Large intestine (tissue), 3 donors: ENCODE data around the gene RABGEF1. TPM values are rescaled to one million over a fixed set of nuclear protein-coding genes. Genes with fewer than 3 reads are reported as not detected.
"Not testable (repeated sequence)": the region's sequence is repeated elsewhere in the genome, so short reads cannot be mapped to it uniquely, and the experiment has no call there.

Experiments
- DNase-seq, 2 donors: peaks; one replicate each; pipeline versions ENCODE4 v3.0.0 to v3.0.0-alpha.2; 2013
- H3K27ac ChIP-seq: one replicate; pipeline ENCODE4 v1.5.1; 2013; ENCODE audit warnings: low read length
- H3K27me3 ChIP-seq: 2 replicates; pipeline ENCODE4 v1.6.1; 2013; ENCODE audit warnings: low read length; ENCODE audit not compliant: control insufficient read depth, insufficient read depth
- H3K36me3 ChIP-seq: 2 replicates; pipeline ENCODE4 v1.6.1; 2013; ENCODE audit warnings: low read length; ENCODE audit not compliant: control insufficient read depth, insufficient read depth
- H3K4me1 ChIP-seq: one replicate; pipeline ENCODE4 v1.6.1; 2013; ENCODE audit warnings: low read length; ENCODE audit not compliant: control insufficient read depth, insufficient read depth
- H3K4me3 ChIP-seq: one replicate; pipeline ENCODE4 v1.5.1; 2013; ENCODE audit warnings: low read length
- H3K9me3 ChIP-seq: one replicate; pipeline ENCODE4 v1.6.1; 2013; ENCODE audit warnings: mild to moderate bottlenecking, low read depth, low read length, moderate library complexity; ENCODE audit not compliant: control insufficient read depth
- WGBS: methylation state at CpG from one replicate; pipeline ENCODE4 v1.1.5; 2013; ENCODE audit warnings: low lambda C conversion rate; ENCODE audit not compliant: insufficient coverage; 5-methylcytosine and 5-hydroxymethylcytosine counted together
- polyA plus RNA-seq: library from polyadenylated mRNA; unstranded; fragments of 120-200 nt; gene quantifications from one replicate; pipeline ENCODE4 v1.2.1, GENCODE V29; 2013

Gene RABGEF1
- polyA plus RNA-seq, 1 donor: 25.0 TPM

- Histone ChIP-seq H3K9me3 (no peaks in the 10 kb centered on the region), H3K27ac (no peak overlapping the region), H3K4me3 (no peak overlapping the region), H3K4me1 (no peaks in the 10 kb centered on the region), H3K27me3 (no peaks in the 10 kb centered on the region), H3K36me3 (peaks cover 79% of the 10 kb centered on the region)
- DNase-seq: no peak
- no CpG with 5 or more reads among the region's 4 CpGs for WGBS
Observed at GRCh38 chr7:66804001-66804400, 63.5 kb downstream of the RABGEF1 start.

- H3K27me3 ChIP-seq: no peaks in the 10 kb centered on the region
- peaks cover 71% of the 10 kb centered on the region for H3K36me3 ChIP-seq
- 100% methylated on average over 3 of the region's 9 CpGs for WGBS
- no peaks in the 10 kb centered on the region for H3K9me3 ChIP-seq
- no peak overlapping the region for H3K27ac ChIP-seq
- no peak overlapping the region for H3K4me3 ChIP-seq
- no peaks in the 10 kb centered on the region for H3K4me1 ChIP-seq
- DNase-seq: no peak
Observed at GRCh38 chr7:66807736-66808135, 67.2 kb downstream of the RABGEF1 start.

- peaks cover 56% of the 10 kb centered on the region for H3K36me3 ChIP-seq
Observed at GRCh38 chr7:66810716-66811115, 70.2 kb downstream of the RABGEF1 start.

GRCh38 chr7:66815186-66815875, 74.8 kb downstream of the RABGEF1 start:
- not testable (repeated sequence) for H3K4me1 ChIP-seq, H3K27ac ChIP-seq, H3K9me3 ChIP-seq, DNase-seq, H3K4me3 ChIP-seq, H3K27me3 ChIP-seq
- WGBS: no CpG with 5 or more reads among the region's 15 CpGs
- H3K36me3 ChIP-seq: peaks cover 16% of the 10 kb centered on the region

More at GRCh38 chr7:66810716-66811115, 70.2 kb downstream of the RABGEF1 start:
- Histone ChIP-seq H3K9me3 (no peaks in the 10 kb centered on the region), H3K27me3 (no peaks in the 10 kb centered on the region), H3K4me3 (no peak overlapping the region), H3K27ac (no peak overlapping the region), H3K4me1 (no peaks in the 10 kb centered on the region)
- WGBS: no CpG with 5 or more reads among the region's 5 CpGs
- no peak for DNase-seq

- Histone ChIP-seq H3K27me3 (no peaks in the 10 kb centered on the region), H3K4me1 (no peaks in the 10 kb centered on the region), H3K4me3 (no peak overlapping the region), H3K9me3 (no peaks in the 10 kb centered on the region), H3K36me3 (peaks cover 10% of the 10 kb centered on the region), H3K27ac (no peak overlapping the region)
- no CpG with 5 or more reads among the region's 7 CpGs for WGBS
- no peak for DNase-seq
Observed at GRCh38 chr7:66815951-66816350, 75.4 kb downstream of the RABGEF1 start.

- H3K4me1 ChIP-seq, H3K4me3 ChIP-seq, DNase-seq, H3K36me3 ChIP-seq, H3K27ac ChIP-seq, H3K9me3 ChIP-seq, H3K27me3 ChIP-seq: not testable (repeated sequence)
- 60% methylated on average over 1 of the region's 7 CpGs for WGBS
Observed at GRCh38 chr7:66816658-66817057, 76.1 kb downstream of the RABGEF1 start.

GRCh38 chr7:66817208-66817795, 76.8 kb downstream of the RABGEF1 start:
- not testable (repeated sequence) for DNase-seq, H3K9me3 ChIP-seq

GRCh38 chr7:66817956-66818355, 77.4 kb downstream of the RABGEF1 start:
- not testable (repeated sequence) for H3K27me3 ChIP-seq, H3K9me3 ChIP-seq, H3K4me3 ChIP-seq, H3K4me1 ChIP-seq, H3K27ac ChIP-seq, H3K36me3 ChIP-seq, DNase-seq
- WGBS: no CpG with 5 or more reads among the region's 7 CpGs

More at GRCh38 chr7:66817208-66817795, 76.8 kb downstream of the RABGEF1 start:
- not testable (repeated sequence) for H3K4me3 ChIP-seq, H3K27ac ChIP-seq, H3K36me3 ChIP-seq, H3K4me1 ChIP-seq, H3K27me3 ChIP-seq
- WGBS: no CpG with 5 or more reads among the region's 8 CpGs

- no CpG with 5 or more reads among the region's 7 CpGs for WGBS
- H3K9me3 ChIP-seq: peaks cover 4% of the 10 kb centered on the region
Observed at GRCh38 chr7:66824041-66824440, 83.5 kb downstream of the RABGEF1 start.

GRCh38 chr7:66825538-66825937, 85.0 kb downstream of the RABGEF1 start:
- not testable (repeated sequence) for H3K4me1 ChIP-seq, H3K36me3 ChIP-seq, DNase-seq, H3K4me3 ChIP-seq, H3K9me3 ChIP-seq, H3K27ac ChIP-seq, H3K27me3 ChIP-seq
- WGBS: no CpG with 5 or more reads among the region's 2 CpGs

More at GRCh38 chr7:66824041-66824440, 83.5 kb downstream of the RABGEF1 start:
- H3K27me3 ChIP-seq: no peaks in the 10 kb centered on the region
- no peak for DNase-seq
- H3K27ac ChIP-seq: no peak overlapping the region
- no peak overlapping the region for H3K4me3 ChIP-seq
- no peaks in the 10 kb centered on the region for H3K36me3 ChIP-seq
- no peaks in the 10 kb centered on the region for H3K4me1 ChIP-seq

- no CpG with 5 or more reads among the region's 3 CpGs for WGBS
Observed at GRCh38 chr7:66826649-66827048, 86.1 kb downstream of the RABGEF1 start.

More at GRCh38 chr7:66826649-66827048, 86.1 kb downstream of the RABGEF1 start:
- H3K27me3 ChIP-seq: no peaks in the 10 kb centered on the region
- H3K36me3 ChIP-seq: no peaks in the 10 kb centered on the region
- DNase-seq: no peak
- no peaks in the 10 kb centered on the region for H3K4me1 ChIP-seq
- H3K4me3 ChIP-seq: no peak overlapping the region
- peaks cover 4% of the 10 kb centered on the region for H3K9me3 ChIP-seq
- H3K27ac ChIP-seq: no peak overlapping the region
